Breast epithelium (tissue), 3 donors: ENCODE measurements around the gene SPINT2.

Experiments
- POLR2A ChIP-seq: fragments of 450-650 bp; IDR thresholded peaks from one replicate; pipeline ENCODE4 v1.6.1; 2016; ENCODE audit warnings: antibody characterized with exemption, mild to moderate bottlenecking, moderate library complexity
- POLR2AphosphoS5 ChIP-seq, 3 donors: sonication (generic); formaldehyde crosslinking; IDR thresholded peaks; one replicate each; pipeline ENCODE4 v1.6.1; 2017; ENCODE audit warnings: antibody characterized with exemption in 3 of 3

DNA sequence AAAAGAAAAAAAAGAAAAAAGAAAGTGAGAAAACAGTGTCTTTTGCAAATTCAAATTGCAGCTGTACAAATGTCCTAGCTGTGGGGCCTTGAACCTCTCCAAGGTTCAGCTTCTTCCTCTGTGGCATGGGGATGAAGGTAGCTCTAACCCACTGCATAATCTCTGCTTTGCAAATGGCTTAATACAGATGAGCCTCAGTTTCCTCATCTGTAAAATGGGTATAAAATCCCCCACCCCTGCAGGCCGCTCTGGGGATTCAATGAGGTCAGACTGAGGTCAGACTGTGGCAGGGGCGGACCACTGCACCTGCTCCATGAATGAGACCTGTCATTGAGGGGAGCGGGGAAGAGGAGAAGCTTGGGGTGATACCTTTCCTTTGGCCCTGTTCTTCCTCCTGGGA is 46.2 kb upstream of the SPINT2 start:
- no peak for TF ChIP-seq POLR2AphosphoS5 (IDR thresholded peaks at IDR 0.05)
- TF ChIP-seq POLR2A: no peak
